ENCODE results near the gene ZNF573.

Gene ZNF573

GRCh38 chr19:37692956-37693620 is 86.3 kb downstream of the ZNF573 start:
- H3K9me3 ChIP-seq (ENCODE audit: control insufficient read depth, low read length): peaks cover 25% of the 10 kb centered on the region
- H3K36me3 ChIP-seq (ENCODE audit: control insufficient read depth, insufficient read depth, low read length, severe bottlenecking): peaks cover 4% of the 10 kb centered on the region
- no peaks in the 10 kb centered on the region for H3K4me1 ChIP-seq (ENCODE audit: control insufficient read depth, insufficient read depth, low read length)
- no peak overlapping the region for H3K4me3 ChIP-seq (ENCODE audit: low read length)
- DNase-seq (ENCODE audit: low read depth): no peak
- no peak overlapping the region for H3K9ac ChIP-seq (ENCODE audit: low read length)
- no peaks in the 10 kb centered on the region for H3K27me3 ChIP-seq (replicated peaks; ENCODE audit: control insufficient read depth, insufficient read depth, low read length)

- H3K4me3 ChIP-seq (ENCODE audit: low read length): peak overlapping the region; percentile 87
- no peaks in the 10 kb centered on the region for H3K27me3 ChIP-seq (replicated peaks; ENCODE audit: control insufficient read depth, insufficient read depth, low read length)
- H3K9me3 ChIP-seq (ENCODE audit: control insufficient read depth, low read length): peaks cover 14% of the 10 kb centered on the region
- H3K36me3 ChIP-seq (ENCODE audit: control insufficient read depth, insufficient read depth, low read length, severe bottlenecking): peaks cover 4% of the 10 kb centered on the region
- H3K9ac ChIP-seq (ENCODE audit: low read length): peak overlapping the region; percentile 86
- DNase-seq (ENCODE audit: low read depth): peak; percentile 84
- H3K4me1 ChIP-seq (ENCODE audit: control insufficient read depth, insufficient read depth, low read length): no peaks in the 10 kb centered on the region
Observed at GRCh38 chr19:37691881-37692504, 87.4 kb downstream of the ZNF573 start.
